GM12878 (cell line): ENCODE data around the gene HIGD1C. TPM values are rescaled to one million over a fixed set of nuclear protein-coding genes. Genes with fewer than 3 reads are reported as not detected.

Source experiments
- ATAC-seq: fragments of 200-7000 bp; cut with Tn5 transposase; 3 replicates; pipeline ENCODE4 v1.9.1; 2020; ENCODE audit warnings: mild to moderate bottlenecking, moderate library complexity
- BruUV-seq: library from RNA; stranded (reverse); fragments of 400-500 nt; replicated peaks from 2 replicates; lab custom pipeline; 2021; lab: Mats Ljungman, UMichigan
- CTCF ChIA-PET: fragments of 300-600 bp; sonication (Branson Sonifier 250); formaldehyde crosslinking; extraction: SDS; loops from one replicate; lab custom pipeline; 2021; ENCODE audit warnings: inconsistent platforms; lab: Yijun Ruan, JAX
- POLR2A ChIA-PET: fragments of 350-600 bp; formaldehyde crosslinking; extraction: SDS; loops from one replicate; lab custom pipeline; 2021; ENCODE audit warnings: inconsistent platforms; lab: Charles Lee
- RAD21 ChIA-PET: fragments of 300-600 bp; sonication (Branson Sonifier 250); formaldehyde crosslinking; loops from one replicate; lab custom pipeline; 2023; ENCODE audit warnings: antibody characterized with exemption; ENCODE audit not compliant: unreplicated experiment; lab: Charles Lee
- SMC1A ChIA-PET: fragments of 300-600 bp; sonication (Branson Sonifier 250); formaldehyde crosslinking; loops from one replicate; lab custom pipeline; 2023; ENCODE audit not compliant: unreplicated experiment, uncharacterized antibody; lab: Charles Lee
- DNase-seq: peaks from one replicate; pipeline ENCODE4 v3.0.0-alpha.2; 2011; ENCODE audit warnings: low read depth, low spot score
- FAIRE-seq: peaks from 3 replicates; lab custom pipeline; 2011; peaks lifted over from hg19 to GRCh38; lab: Jason Lieb, UNC
- H2AFZ ChIP-seq: 2 replicates; pipeline ENCODE4 v1.6.0; 2011; ENCODE audit warnings: low read depth, low read length, control low read depth; ENCODE audit not compliant: control insufficient read depth
- H3K27ac ChIP-seq: 2 replicates; pipeline ENCODE4 v1.5.1; 2011; ENCODE audit warnings: control low read depth; ENCODE audit not compliant: control insufficient read depth, insufficient read depth
- H3K27me3 ChIP-seq, 2 experiments: replicated peaks in 1 of 2; 2 replicates each; pipeline versions ENCODE4 v1.6.0 to v1.6.1; 2011; ENCODE audit warnings: low read length in 1 of 2; ENCODE audit not compliant: control insufficient read depth in 2 of 2, insufficient read depth in 2 of 2
- H3K36me3 ChIP-seq, 2 experiments: 2 replicates each; pipeline ENCODE4 v1.5.1; 2011; ENCODE audit warnings: low read length in 1 of 2; ENCODE audit not compliant: control insufficient read depth in 2 of 2, insufficient read depth in 2 of 2
- H3K4me1 ChIP-seq: 2 replicates; pipeline ENCODE4 v1.6.1; 2011; ENCODE audit warnings: mild to moderate bottlenecking, low read length, moderate library complexity, mixed read lengths; ENCODE audit not compliant: control insufficient read depth, insufficient read depth
- H3K4me2 ChIP-seq: 2 replicates; pipeline ENCODE4 v1.6.0; 2011; ENCODE audit warnings: control low read depth; ENCODE audit not compliant: control insufficient read depth, insufficient read depth
- H3K4me3 ChIP-seq: fragments of 200-600 bp; sonication (generic); 2 replicates; pipeline ENCODE4 v1.5.1; 2016
- H3K79me2 ChIP-seq: 2 replicates; pipeline ENCODE4 v1.6.0; 2011; ENCODE audit warnings: low read length; ENCODE audit not compliant: control insufficient read depth, insufficient read depth
- H3K9ac ChIP-seq: 2 replicates; pipeline ENCODE4 v1.8.0; 2011; ENCODE audit warnings: low read length, control low read depth, mixed read lengths; ENCODE audit not compliant: control insufficient read depth, insufficient read depth
- H3K9me3 ChIP-seq: replicated peaks from 3 replicates; pipeline ENCODE4 v1.5.1; 2011; ENCODE audit warnings: mild to moderate bottlenecking, low read length; ENCODE audit not compliant: control insufficient read depth, insufficient read depth
- H4K20me1 ChIP-seq: 2 replicates; pipeline ENCODE4 v1.6.0; 2011; ENCODE audit not compliant: control insufficient read depth, insufficient read depth
- BRCA1 ChIP-seq: IDR thresholded peaks from 2 replicates; pipeline ENCODE4 v1.6.1; 2011; ENCODE audit warnings: low read depth, low read length, improper control_type of control experiment
- CREM ChIP-seq: IDR thresholded peaks from 2 replicates; pipeline ENCODE4 v1.6.1; 2014; ENCODE audit warnings: antibody characterized with exemption, low read depth
- EED ChIP-seq: sonication (generic); IDR thresholded peaks from 2 replicates; pipeline ENCODE4 v1.6.1; 2016; ENCODE audit warnings: antibody characterized with exemption, low read depth
- FOS ChIP-seq: IDR thresholded peaks from 3 replicates; pipeline ENCODE4 v1.6.1; 2011; ENCODE audit warnings: borderline replicate concordance; ENCODE audit not compliant: insufficient read length; ENCODE audit errors: extremely low read depth
- HDAC2 ChIP-seq: fragments of 200-600 bp; sonication (generic); IDR thresholded peaks from 2 replicates; pipeline ENCODE4 v1.6.1; 2017
- KLF5 ChIP-seq: fragments of 450-650 bp; IDR thresholded peaks from 2 replicates; pipeline ENCODE4 v1.6.1; 2014; ENCODE audit warnings: mild to moderate bottlenecking; ENCODE audit not compliant: partially characterized antibody
- MAX ChIP-seq: IDR thresholded peaks from 2 replicates; pipeline ENCODE4 v1.6.1; 2012; ENCODE audit warnings: low read depth, low read length, improper control_type of control experiment
- MYC ChIP-seq: IDR thresholded peaks from 2 replicates; pipeline ENCODE4 v1.6.1; 2011; ENCODE audit warnings: mild to moderate bottlenecking, low read length, moderate library complexity, inconsistent platforms; ENCODE audit not compliant: insufficient read depth, insufficient replicate concordance, insufficient read length, severe bottlenecking
- NRF1 ChIP-seq: conservative IDR thresholded peaks from 2 replicates; pipeline ENCODE4 v1.6.1; 2011; ENCODE audit warnings: mild to moderate bottlenecking, low read depth, low read length, improper control_type of control experiment
- POLR2AphosphoS5 ChIP-seq: IDR thresholded peaks from 2 replicates; pipeline ENCODE4 v1.6.1; 2011; ENCODE audit warnings: mild to moderate bottlenecking, low read length, inconsistent platforms
- RELA ChIP-seq: fragments of 450-650 bp; IDR thresholded peaks from 2 replicates; pipeline ENCODE4 v1.8.0; 2014; ENCODE audit warnings: borderline replicate concordance; ENCODE audit not compliant: partially characterized antibody
- RUNX3 ChIP-seq: IDR thresholded peaks from 2 replicates; pipeline ENCODE4 v1.6.1; 2012; ENCODE audit warnings: low read length, inconsistent platforms
- STAT1 ChIP-seq: fragments of 450-650 bp; conservative IDR thresholded peaks from 2 replicates; pipeline ENCODE4 v1.6.1; 2014; ENCODE audit warnings: antibody characterized with exemption, mild to moderate bottlenecking
- SUPT20H ChIP-seq: IDR thresholded peaks from 2 replicates; pipeline ENCODE4 v1.6.1; 2011; ENCODE audit warnings: low read depth, mild to moderate bottlenecking, low read length, moderate library complexity, borderline replicate concordance; ENCODE audit not compliant: control insufficient read depth
- TAF1 ChIP-seq: IDR thresholded peaks from 2 replicates; pipeline ENCODE4 v1.6.1; 2011; ENCODE audit warnings: mild to moderate bottlenecking, low read depth, low read length, borderline replicate concordance
- USF2 ChIP-seq: IDR thresholded peaks from 2 replicates; pipeline ENCODE4 v1.6.1; 2011; ENCODE audit warnings: low read depth, low read length, improper control_type of control experiment, borderline replicate concordance
- WRNIP1 ChIP-seq: IDR thresholded peaks from 2 replicates; pipeline ENCODE4 v1.6.1; 2011; ENCODE audit warnings: low read depth, low read length, improper control_type of control experiment, borderline replicate concordance
- ZNF592 ChIP-seq: fragments of 450-650 bp; IDR thresholded peaks from 2 replicates; pipeline ENCODE4 v1.6.1; 2017; ENCODE audit warnings: mild to moderate bottlenecking, moderate library complexity
- ZZZ3 ChIP-seq: IDR thresholded peaks from 2 replicates; pipeline ENCODE4 v1.6.1; 2011; ENCODE audit warnings: low read depth; ENCODE audit not compliant: control insufficient read depth, insufficient read length
- WGBS: methylation state at CpG from one replicate; pipeline ENCODE4 v1.1.6; 2016; ENCODE audit warnings: low lambda C conversion rate; ENCODE audit not compliant: insufficient replicate concordance, insufficient coverage; ENCODE audit errors: missing lambda C conversion rate; 5-methylcytosine and 5-hydroxymethylcytosine counted together
- in situ Hi-C: fragments of 300-500 bp; cut with MboI; formaldehyde crosslinking; loops from 9 replicates; pipeline ENCODE4 v1.14.3; 2018; ENCODE audit warnings: mixed read lengths
- intact Hi-C: fragments of 100-400 bp; cut with micrococcal nuclease; formaldehyde crosslinking; loops from one replicate; pipeline ENCODE4 v1.14.2; 2022; ENCODE audit not compliant: unreplicated experiment
- polyA plus RNA-seq, 11 experiments: library from polyadenylated mRNA; depleted of rRNA in 4 of 11; unstranded in 6 of 11; stranded (reverse) in 5 of 11; fragments of >200 nt; fragmentation: Nextera tagmentation in 4 of 11; fragmentation: Illumina TruSeq in 1 of 11; extraction: Ambion mirVana in 4 of 11; extraction: Trizol in 1 of 11; gene quantifications; 1 replicate in 1 of 11; 2 replicates in 10 of 11; pipeline versions ENCODE4 v1.2.1 to v1.2.3, GENCODE V29; 2011 to 2016; ENCODE audit warnings: inconsistent platforms in 2 of 11, missing spikeins in 2 of 11, low read depth in 1 of 11
- total RNA-seq, 4 experiments: library from RNA; depleted of rRNA in 3 of 4; stranded (reverse); fragments of >200 nt in 3 of 4; fragmentation: Illumina TruSeq in 1 of 4; extraction: Trizol in 1 of 4; gene quantifications; 2 replicates each; pipeline versions ENCODE4 v1.2.1 to v1.2.3, GENCODE V29; 2013 to 2021

Gene HIGD1C
- total and polyA plus RNA-seq, 10 of the 15 experiments (the other 5 are each of a cell fraction or from before 2014, with no cell fraction given) = not detected

- no peaks in the 10 kb centered on the region; the same call in 1 of the 2 replicates for H3K79me2 ChIP-seq
- RAD21 ChIA-PET = no interaction called here
- BruUV-seq = no TSS peak
- no peak overlapping the region for H3K4me3 ChIP-seq
- POLR2A ChIA-PET = no interaction called here
- SMC1A ChIA-PET = interaction anchor here (1.2 kb wide), 1 partner anchor 17 kb away, joined by 7 read pairs; no protein-coding TSS in a partner anchor
- TF ChIP-seq MAX (no peak), RUNX3 (no peak), RELA (no peak), MYC (no peak), STAT1 (no peak), ZNF592 (no peak), KLF5 (no peak), USF2 (no peak), SUPT20H (no peak), BRCA1 (no peak), NRF1 (no peak), POLR2AphosphoS5 (no peak), TAF1 (no peak), FOS (no peak), ZZZ3 (no peak), CREM (no peak), EED (no peak), HDAC2 (no peak), WRNIP1 (no peak)
- WGBS = 94% methylated on average over 3 of the region's 3 CpGs
- H3K9me3 ChIP-seq = no peaks in the 10 kb centered on the region
- DNase-seq (no peak), FAIRE-seq (no peak), ATAC-seq (no peak)
- H3K4me2 ChIP-seq = no peak overlapping the region
- H4K20me1 ChIP-seq = no peaks in the 10 kb centered on the region
- in situ Hi-C loops (no loop called here), intact Hi-C loops (no loop called here)
- no peak overlapping the region for H2AFZ ChIP-seq
- CTCF ChIA-PET = interaction anchor here (1.0 kb wide), 1 partner anchor 179 kb away, joined by 3 read pairs; no protein-coding TSS in a partner anchor
- no peak overlapping the region for H3K9ac ChIP-seq
- H3K36me3 ChIP-seq = peaks cover 2 to 8% of the 10 kb centered on the region in 2 experiments
- H3K27me3 ChIP-seq = no peaks in the 10 kb centered on the region
- no peak overlapping the region for H3K27ac ChIP-seq
- H3K4me1 ChIP-seq = no peaks in the 10 kb centered on the region; the same call in 1 of the 2 replicates
Observed at GRCh38 chr12:51005030-51005429, 52.7 kb downstream of the HIGD1C start.
